ENCODE data around the gene GALNT17.

Gene GALNT17

GRCh38 chr7:71345117-71345884 lies 213.4 kb downstream of the GALNT17 start:
- DNase-seq = no peak

- DNase-seq = no peak
These were observed 217.1 kb downstream of the GALNT17 start for GRCh38 chr7:71348821-71349681.

- no peak for DNase-seq
These were observed 217.9 kb downstream of the GALNT17 start for GRCh38 chr7:71349682-71350481.

GRCh38 chr7:71350680-71351079 lies 218.7 kb downstream of the GALNT17 start:
- no peak for DNase-seq

GRCh38 chr7:71354716-71355115 lies 222.8 kb downstream of the GALNT17 start:
- DNase-seq = no peak

DNA sequence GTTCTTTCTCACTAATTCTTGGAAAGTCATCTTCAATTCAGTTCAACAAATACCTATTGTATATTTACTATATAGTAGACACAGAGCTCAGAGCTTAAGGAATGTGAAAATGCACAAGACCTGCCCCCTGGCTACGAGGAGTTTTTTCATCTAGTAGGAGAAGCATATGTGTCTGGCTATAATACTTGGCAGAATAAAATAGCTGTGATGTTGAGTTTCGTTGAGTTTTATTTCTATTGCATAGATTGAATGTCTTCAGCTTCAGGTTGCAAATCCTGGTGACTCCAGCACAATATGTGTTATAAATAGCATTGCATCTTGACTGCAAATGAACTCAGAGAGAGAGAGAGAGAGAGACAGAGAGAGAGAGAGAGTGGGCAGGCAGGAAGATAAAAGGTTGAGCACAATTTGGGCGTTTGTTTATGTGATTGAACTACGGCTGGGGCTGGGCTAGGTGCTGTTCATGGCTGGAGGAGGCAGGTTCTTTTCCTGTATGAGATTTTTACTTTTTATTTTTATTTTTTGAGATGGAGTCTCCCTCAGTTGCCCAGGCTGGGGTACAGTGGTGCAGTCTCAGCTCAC lies 229.6 kb downstream of the GALNT17 start:
- no peak for DNase-seq

DNA sequence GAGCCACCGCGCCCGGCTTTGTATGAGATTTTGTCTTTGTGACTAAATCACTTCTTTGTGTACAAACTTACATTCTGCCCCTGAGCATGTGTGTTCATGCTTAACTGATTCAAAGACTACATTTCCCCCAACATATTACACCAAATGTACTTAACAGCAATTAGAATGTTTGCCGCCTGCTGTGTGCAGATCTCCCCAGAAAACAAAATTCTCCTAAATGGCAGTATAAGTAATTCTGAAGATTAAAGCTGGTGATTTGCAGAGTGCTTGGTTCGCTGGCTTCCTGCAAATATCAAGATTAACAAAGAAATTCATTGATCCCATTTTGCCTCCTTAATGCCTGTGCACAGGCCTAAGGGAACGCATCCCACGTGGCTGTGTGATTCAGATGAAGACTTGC lies 230.3 kb downstream of the GALNT17 start:
- no peak for DNase-seq

DNA sequence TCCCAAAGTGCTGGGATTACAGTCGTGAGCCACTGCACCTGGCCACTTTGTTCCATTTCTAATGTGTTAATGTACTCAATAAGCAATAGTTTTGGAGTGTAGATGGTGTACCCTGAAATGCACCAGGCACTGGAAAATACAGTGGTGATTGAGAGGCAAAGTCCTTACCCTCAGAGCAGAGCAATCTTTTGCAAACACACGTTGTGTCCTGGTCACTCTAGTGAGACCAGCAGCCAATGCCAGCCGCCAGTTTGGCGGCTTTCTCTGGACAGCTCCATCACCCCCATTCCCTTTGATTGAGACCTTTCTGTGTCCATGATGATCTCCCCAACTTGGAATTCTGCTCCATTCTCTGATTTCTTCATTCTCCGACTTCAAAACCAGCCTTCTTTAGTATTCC lies 231.3 kb downstream of the GALNT17 start:
- DNase-seq = no peak

DNA sequence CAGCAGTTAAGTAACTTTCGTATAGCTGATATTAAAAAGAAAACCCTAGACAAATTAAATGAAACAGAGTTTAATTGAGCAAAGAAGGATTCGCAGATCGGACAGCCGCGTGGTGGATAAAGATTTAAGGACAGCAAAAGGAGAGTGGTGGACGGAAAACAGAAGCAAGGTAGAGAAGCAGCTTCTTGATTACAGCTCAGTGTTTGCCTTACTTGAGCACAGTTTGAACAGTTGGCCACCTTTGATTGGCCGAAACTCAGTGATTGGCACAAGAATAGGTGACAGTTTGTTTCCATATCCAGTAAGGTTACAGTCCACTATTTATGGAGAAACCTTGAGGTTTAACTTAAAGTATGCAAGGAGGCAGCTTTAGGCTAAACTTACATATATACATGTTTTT lies 231.7 kb downstream of the GALNT17 start:
- no peak for DNase-seq

DNA sequence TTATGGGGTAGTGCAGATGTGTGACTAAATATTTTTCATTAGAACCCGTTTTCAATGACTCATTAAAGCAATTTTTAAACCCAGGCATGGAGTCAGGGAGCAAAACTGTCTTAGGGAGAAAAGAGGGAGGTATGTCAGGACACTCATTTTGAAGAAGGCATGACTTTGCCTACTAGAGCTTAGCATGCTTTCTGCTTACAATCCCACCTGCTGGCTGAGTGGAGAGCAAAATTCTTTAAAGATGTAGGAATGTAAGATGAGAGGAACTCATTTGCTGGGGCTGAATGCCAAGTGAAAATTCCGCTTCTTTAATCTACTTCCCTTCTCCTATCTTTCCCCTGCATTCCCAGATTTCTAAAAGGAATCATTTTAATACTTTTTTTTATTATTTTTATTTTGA lies 232.6 kb downstream of the GALNT17 start:
- no peak for DNase-seq

- DNase-seq = no peak
These were observed 241.0 kb downstream of the GALNT17 start for GRCh38 chr7:71372991-71373390.

DNA sequence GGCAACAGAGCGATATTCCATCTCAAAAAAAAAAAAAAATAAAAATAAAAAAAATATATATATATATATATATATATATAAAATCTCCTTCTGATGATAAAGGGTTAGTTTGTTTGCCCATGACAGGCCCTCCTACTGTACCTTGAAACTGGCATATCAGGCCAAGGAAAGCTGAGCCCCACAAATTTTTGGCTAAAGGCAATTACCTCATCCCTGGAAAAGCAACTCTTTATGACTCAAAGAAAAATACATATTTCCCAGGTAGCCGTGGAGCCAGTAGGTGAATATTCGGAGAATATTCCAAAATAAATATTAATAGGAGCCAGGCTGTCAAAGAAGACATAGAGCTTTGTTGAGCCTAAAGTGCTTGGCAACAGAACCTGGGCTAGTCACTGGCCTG lies 245.1 kb downstream of the GALNT17 start:
- no peak for DNase-seq

DNA sequence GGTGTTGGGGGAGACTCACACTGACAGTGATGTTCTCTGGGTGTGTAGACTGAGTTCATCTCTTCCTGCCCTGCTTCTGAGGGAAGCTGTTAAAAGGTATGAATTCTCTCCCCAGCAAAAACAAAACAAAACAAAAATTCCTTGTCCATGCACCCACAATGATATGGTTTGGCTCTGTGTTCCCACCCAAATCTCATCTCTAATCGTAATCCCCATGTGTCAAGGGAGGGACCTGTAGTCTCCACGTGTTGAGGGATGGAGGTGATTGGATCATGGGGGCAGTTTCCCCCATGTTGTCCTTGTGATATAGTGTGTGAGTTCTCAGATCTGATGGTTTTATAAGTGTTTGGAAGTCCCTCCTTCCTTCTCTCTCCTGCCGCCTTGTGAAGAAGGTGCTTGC lies 245.5 kb downstream of the GALNT17 start:
- no peak for DNase-seq

- no peak for DNase-seq
These were observed 252.2 kb downstream of the GALNT17 start for GRCh38 chr7:71384094-71384493.

DNA sequence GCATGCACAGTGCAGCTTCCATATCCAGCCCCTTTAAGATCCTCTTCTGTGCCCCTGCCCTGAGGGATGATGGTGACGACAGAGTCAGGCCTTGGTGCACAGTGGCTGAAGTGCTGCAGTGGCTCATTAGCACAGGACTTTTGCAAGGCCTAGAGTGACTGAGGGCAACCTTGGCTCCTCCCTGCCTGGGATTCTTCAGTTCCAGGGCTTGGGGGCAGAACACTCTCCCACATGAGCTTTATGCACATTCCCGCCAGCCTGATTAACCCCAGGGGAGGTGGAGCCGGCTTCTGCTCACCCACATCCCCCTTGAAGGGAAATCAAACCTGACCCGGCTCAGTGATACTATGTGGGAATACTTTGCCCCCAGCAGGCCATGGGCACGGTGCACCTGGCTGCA lies 253.4 kb downstream of the GALNT17 start:
- no peak for DNase-seq

DNA sequence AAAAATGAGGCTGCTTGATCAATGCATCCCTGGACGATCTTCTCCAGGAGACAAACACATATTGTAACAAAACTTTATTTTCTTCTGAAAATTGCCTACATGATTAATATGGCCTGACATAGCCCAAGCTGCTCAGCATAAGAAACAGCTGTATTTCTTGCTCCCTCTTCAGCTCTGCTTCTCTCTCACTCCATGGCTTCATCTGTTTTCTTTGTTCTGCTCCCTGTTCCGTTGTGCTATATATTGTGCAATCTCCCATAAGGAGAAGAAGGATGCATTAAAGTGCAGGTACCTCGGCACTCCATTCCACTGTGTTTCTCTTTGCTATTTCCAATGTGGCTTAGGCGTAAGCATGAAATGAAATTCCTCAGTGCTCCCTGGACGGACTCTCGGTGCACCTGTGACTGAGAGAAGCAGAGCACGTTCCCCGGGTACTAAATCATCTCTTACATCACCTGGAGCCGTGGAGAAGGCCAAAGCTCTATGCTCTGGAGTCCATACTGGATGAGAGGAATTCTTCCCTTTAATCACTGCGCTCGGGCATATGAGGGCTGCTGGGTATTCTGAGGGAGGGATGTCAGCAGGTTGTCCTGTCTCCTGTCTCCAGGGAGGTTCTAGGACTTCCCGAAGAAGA lies 254.3 kb downstream of the GALNT17 start:
- no peak for DNase-seq

GRCh38 chr7:71388181-71388580 lies 256.2 kb downstream of the GALNT17 start:
- DNase-seq = no peak

DNA sequence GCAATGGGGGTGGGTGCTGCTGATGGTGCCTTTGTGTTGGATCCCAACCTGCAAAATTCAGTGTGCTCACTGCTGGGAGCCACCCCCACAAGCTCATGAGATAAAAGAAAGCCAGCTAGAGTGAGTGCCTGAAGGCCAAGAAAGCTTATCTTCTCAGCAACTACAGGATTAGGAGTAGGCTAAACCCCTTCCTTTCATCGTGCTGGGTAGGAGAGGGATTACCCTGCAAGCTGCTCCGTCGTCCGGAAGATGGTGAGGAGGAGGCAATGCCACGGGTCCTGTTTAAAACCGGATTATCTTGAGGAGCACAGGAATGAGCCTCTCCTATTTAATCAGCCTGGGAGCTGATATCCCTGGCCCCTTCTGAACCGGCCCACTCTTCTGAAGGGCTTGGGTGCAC lies 258.0 kb downstream of the GALNT17 start:
- DNase-seq = no peak

DNA sequence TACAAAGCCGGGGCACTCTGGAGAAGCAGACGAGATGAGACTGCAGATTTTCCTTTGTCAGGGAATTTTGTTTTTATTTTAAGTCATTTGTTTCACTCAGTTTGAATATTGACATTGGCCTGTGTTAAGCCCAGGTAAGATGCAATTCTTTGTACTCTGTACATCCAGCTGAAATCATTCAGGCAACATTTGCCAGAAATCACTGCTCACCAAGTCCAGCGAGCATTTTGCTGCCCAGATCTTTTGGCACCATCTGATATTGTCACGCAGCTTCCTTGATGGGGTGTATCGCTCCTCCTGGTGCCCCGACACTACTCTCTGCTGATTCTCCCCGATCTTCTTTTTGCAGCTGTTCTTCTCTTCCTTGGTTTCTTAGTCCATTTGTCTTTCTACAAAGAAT lies 261.7 kb downstream of the GALNT17 start:
- no peak for DNase-seq

DNA sequence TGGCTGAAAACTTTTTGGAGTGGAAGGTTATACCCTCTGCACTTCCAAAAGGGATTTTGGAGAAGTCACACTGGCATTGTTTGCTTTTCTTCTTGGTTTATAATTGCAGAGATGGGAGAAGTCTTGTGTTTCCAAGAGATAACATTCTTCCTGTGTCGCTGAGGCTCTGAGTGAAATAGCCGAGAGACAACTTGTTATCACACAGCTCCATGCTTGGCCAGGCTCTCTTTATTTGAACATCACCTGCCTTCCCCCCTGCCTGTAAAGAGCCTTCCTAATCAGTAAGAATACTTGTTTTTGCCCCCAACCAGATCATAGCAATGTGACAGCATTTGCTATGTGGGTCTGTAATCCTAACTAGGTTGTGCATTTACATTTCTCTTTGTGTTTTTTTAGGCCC lies 270.7 kb downstream of the GALNT17 start:
- no peak for DNase-seq

DNA sequence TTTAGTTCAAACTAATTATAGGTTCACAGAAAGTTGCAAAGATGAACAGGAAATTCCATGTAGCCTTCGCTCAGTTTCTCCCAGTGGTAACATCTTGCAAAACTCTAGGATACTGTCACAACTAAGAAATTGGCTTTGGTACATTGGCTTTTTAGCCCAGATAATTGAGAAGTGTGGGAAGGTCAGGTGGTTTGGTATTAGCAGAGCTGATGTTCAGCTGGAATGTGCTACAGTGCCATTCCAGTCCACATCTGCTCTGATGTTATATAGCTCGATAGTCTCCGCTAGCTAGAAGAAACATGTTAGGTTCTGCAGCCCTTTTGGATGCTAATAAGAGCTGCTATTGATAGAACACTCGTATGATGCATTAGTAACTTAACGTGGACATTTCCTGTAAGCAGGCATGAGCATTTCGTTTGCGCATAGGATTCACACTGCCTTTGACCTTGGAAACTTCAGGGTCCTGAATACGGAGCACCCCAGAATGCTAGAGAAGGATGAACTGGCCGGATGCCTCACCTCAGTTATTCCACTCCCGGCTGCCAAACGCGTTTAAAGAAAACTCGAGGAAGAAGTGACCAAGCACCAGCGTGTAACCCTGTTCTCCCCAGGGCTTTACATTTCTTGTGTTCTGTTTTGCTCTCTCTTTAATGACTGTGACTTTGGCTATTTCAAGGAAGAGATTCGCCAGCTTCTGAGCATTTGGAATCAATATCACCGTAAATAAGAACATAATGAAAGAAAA lies 271.4 kb downstream of the GALNT17 start:
- DNase-seq = no peak
